Measurements from ENCODE around the gene ADNP.
A peak's percentile ranks its signal among the peaks of the same experiment; 100 is the strongest.

Gene ADNP

DNA sequence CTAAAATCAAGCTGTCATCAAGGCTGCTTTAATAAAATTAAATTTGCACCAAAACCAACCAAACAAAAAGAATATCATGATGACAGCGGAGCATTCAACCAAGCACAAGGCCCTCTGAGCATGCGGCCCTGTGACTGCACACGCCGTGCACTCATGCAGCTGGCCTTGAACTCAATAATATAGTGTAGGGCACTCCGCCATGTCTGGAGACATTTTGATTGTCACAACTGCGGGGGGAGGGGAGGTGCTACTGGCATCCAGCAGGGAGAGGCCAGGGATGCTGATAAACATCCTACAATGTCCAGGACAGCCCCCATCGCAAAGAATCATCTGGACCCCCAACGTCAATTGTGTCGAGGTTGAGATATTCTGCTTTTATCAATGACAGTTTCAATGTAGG, 37.1 kb upstream of the ADNP start:
- no peak overlapping the region for H3K4me3 ChIP-seq (ENCODE audit: insufficient read depth in 1 of 2, low read depth in 1 of 2, low read length in 2 of 2)
- H3K9me3 ChIP-seq (ENCODE audit: control insufficient read depth, low read length) = no peaks in the 10 kb centered on the region
- H3K4me2 ChIP-seq (ENCODE audit: low read length, poor library complexity, severe bottlenecking) = no peak overlapping the region
- no peak overlapping the region for H3K4ac ChIP-seq (ENCODE audit: low read depth in 1 of 2, low read length in 2 of 2)
- H4K8ac ChIP-seq (ENCODE audit: low read length) = no peak overlapping the region
- no peak overlapping the region for H3K23ac ChIP-seq (ENCODE audit: low read length in 2 of 2)
- H2AFZ ChIP-seq (ENCODE audit: low read depth, low read length) = no peak overlapping the region
- H2AK5ac ChIP-seq (ENCODE audit: low read length, severe bottlenecking) = no peak overlapping the region
- no peak overlapping the region for H3K27ac ChIP-seq (ENCODE audit: low read length, poor library complexity, severe bottlenecking)
- peaks cover 11% of the 10 kb centered on the region for H3K4me1 ChIP-seq (ENCODE audit: control insufficient read depth, insufficient read depth, low read depth, low read length)
- no peak overlapping the region for H3K18ac ChIP-seq (ENCODE audit: low read depth in 1 of 2, low read length in 2 of 2)
- no peak overlapping the region for H3K14ac ChIP-seq (ENCODE audit: low read length in 2 of 2)
- WGBS = 80% methylated on average over 9 of the region's 9 CpGs
- H2BK12ac ChIP-seq (ENCODE audit: low read length in 2 of 2) = no peak overlapping the region
- H2BK5ac ChIP-seq (ENCODE audit: low read depth, low read length, poor library complexity, severe bottlenecking) = no peak overlapping the region
- no peak overlapping the region for H2BK120ac ChIP-seq (ENCODE audit: low read depth, low read length)
- H3K27me3 ChIP-seq (ENCODE audit: control insufficient read depth in 1 of 2, insufficient read depth in 1 of 2, low read length in 2 of 2) = peaks cover 0 to 16% of the 10 kb centered on the region in 2 experiments
- H3K36me3 ChIP-seq (ENCODE audit: control insufficient read depth in 1 of 2, insufficient read depth in 2 of 2, low read depth in 1 of 2, low read length in 2 of 2) = no peaks in the 10 kb centered on the region
- no peaks in the 10 kb centered on the region for H3K79me1 ChIP-seq (replicated peaks; ENCODE audit: low read length, poor library complexity, severe bottlenecking)
- H3K9ac ChIP-seq (ENCODE audit: low read length) = no peak overlapping the region
- H4K91ac ChIP-seq (ENCODE audit: low read length) = no peak overlapping the region
- DNase-seq = no peak
- H2BK15ac ChIP-seq (ENCODE audit: low read depth, poor library complexity, severe bottlenecking) = no peak overlapping the region

DNA sequence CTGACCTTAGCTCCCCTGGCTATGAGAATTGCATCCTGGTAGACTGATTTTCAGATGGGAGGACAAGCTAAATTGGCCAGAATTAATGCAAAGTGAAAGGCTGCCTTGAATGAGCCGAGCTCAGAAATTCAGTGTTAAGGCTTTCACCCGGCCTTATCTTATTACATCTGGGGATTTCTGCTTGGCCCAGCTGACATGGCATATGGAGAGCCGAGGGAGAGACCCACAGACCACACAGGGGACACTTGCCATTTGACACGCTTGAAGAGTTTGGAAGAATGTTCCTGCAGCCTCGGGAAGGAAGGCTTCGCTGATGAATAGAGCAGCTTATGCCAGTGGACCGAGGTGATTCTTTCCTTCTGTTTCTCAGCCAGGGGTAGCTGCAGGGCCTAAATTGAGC, 36.3 kb upstream of the ADNP start:
- Histone ChIP-seq H4K91ac (ENCODE audit: low read length) (no peak overlapping the region), H4K8ac (ENCODE audit: low read length) (no peak overlapping the region), H2BK120ac (ENCODE audit: low read depth, low read length) (no peak overlapping the region), H2AFZ (ENCODE audit: low read depth, low read length) (no peak overlapping the region), H3K4ac (ENCODE audit: low read depth in 1 of 2, low read length in 2 of 2) (no peak overlapping the region), H3K23ac (ENCODE audit: low read length in 2 of 2) (no peak overlapping the region), H2AK5ac (ENCODE audit: low read length, severe bottlenecking) (no peak overlapping the region), H3K14ac (ENCODE audit: low read length in 2 of 2) (no peak overlapping the region), H3K4me1 (ENCODE audit: control insufficient read depth, insufficient read depth, low read depth, low read length) (peaks cover 11% of the 10 kb centered on the region), H3K36me3 (ENCODE audit: control insufficient read depth in 1 of 2, insufficient read depth in 2 of 2, low read depth in 1 of 2, low read length in 2 of 2) (peaks cover 0 to 3% of the 10 kb centered on the region in 2 experiments), H3K4me3 (ENCODE audit: insufficient read depth in 1 of 2, low read depth in 1 of 2, low read length in 2 of 2) (no peak overlapping the region), H3K9ac (ENCODE audit: low read length) (no peak overlapping the region), H3K9me3 (ENCODE audit: control insufficient read depth, low read length) (no peaks in the 10 kb centered on the region), H3K4me2 (ENCODE audit: low read length, poor library complexity, severe bottlenecking) (peak overlapping the region; percentile 7), H3K27ac (ENCODE audit: low read length, poor library complexity, severe bottlenecking) (peak overlapping the region; percentile 29), H3K18ac (ENCODE audit: low read depth in 1 of 2, low read length in 2 of 2) (no peak overlapping the region), H2BK12ac (ENCODE audit: low read length in 2 of 2) (no peak overlapping the region), H2BK5ac (ENCODE audit: low read depth, low read length, poor library complexity, severe bottlenecking) (no peak overlapping the region), H3K79me1 (replicated peaks; ENCODE audit: low read length, poor library complexity, severe bottlenecking) (no peaks in the 10 kb centered on the region), H2BK15ac (ENCODE audit: low read depth, poor library complexity, severe bottlenecking) (no peak overlapping the region), H3K27me3 (ENCODE audit: control insufficient read depth in 1 of 2, insufficient read depth in 1 of 2, low read length in 2 of 2) (peaks cover 0 to 16% of the 10 kb centered on the region in 2 experiments)
- WGBS = 42% methylated on average over 7 of the region's 7 CpGs
- DNase-seq = no peak

DNA sequence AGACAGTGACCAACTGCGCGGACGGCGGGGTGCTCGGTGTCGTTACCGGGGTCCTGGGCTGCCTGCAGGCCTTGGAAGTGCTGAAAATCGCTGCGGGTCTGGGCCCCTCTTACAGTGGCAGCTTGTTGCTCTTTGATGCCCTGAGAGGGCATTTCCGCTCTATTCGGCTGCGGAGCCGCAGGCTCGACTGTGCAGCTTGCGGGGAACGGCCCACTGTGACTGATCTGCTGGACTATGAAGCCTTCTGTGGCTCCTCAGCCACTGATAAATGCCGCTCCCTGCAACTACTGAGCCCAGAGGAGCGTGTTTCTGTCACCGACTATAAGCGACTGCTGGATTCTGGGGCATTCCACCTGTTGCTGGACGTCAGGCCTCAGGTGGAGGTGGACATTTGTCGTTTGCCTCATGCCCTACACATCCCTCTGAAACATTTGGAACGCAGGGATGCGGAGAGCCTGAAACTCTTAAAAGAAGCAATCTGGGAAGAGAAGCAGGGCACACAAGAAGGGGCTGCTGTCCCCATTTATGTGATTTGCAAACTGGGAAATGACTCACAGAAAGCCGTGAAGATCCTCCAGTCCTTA, 28.4 kb upstream of the ADNP start:
- Histone ChIP-seq H2AK5ac (ENCODE audit: low read length, severe bottlenecking) (no peak overlapping the region), H4K8ac (ENCODE audit: low read length) (no peak overlapping the region), H3K27ac (ENCODE audit: low read length, poor library complexity, severe bottlenecking) (no peak overlapping the region), H3K4me3 (ENCODE audit: insufficient read depth in 1 of 2, low read depth in 1 of 2, low read length in 2 of 2) (peak overlapping the region; percentile 95 to 97), H3K9me3 (ENCODE audit: control insufficient read depth, low read length) (peaks cover 6% of the 10 kb centered on the region), H2BK120ac (ENCODE audit: low read depth, low read length) (no peak overlapping the region), H2BK5ac (ENCODE audit: low read depth, low read length, poor library complexity, severe bottlenecking) (no peak overlapping the region), H3K27me3 (ENCODE audit: control insufficient read depth in 1 of 2, insufficient read depth in 1 of 2, low read length in 2 of 2) (no peaks in the 10 kb centered on the region), H2AFZ (ENCODE audit: low read depth, low read length) (no peak overlapping the region), H4K91ac (ENCODE audit: low read length) (no peak overlapping the region), H3K23ac (ENCODE audit: low read length in 2 of 2) (no peak overlapping the region), H3K36me3 (ENCODE audit: control insufficient read depth in 1 of 2, insufficient read depth in 2 of 2, low read depth in 1 of 2, low read length in 2 of 2) (peaks cover 0 to 34% of the 10 kb centered on the region in 2 experiments), H2BK12ac (ENCODE audit: low read length in 2 of 2) (no peak overlapping the region), H3K4ac (ENCODE audit: low read depth in 1 of 2, low read length in 2 of 2) (no peak overlapping the region), H3K4me1 (ENCODE audit: control insufficient read depth, insufficient read depth, low read depth, low read length) (peaks cover 17% of the 10 kb centered on the region), H2BK15ac (ENCODE audit: low read depth, poor library complexity, severe bottlenecking) (no peak overlapping the region), H3K4me2 (ENCODE audit: low read length, poor library complexity, severe bottlenecking) (peak overlapping the region; percentile 98), H3K9ac (ENCODE audit: low read length) (peak overlapping the region; percentile 97), H3K14ac (ENCODE audit: low read length in 2 of 2) (no peak overlapping the region), H3K18ac (ENCODE audit: low read depth in 1 of 2, low read length in 2 of 2) (no peak overlapping the region), H3K79me1 (replicated peaks; ENCODE audit: low read length, poor library complexity, severe bottlenecking) (peaks cover 21% of the 10 kb centered on the region)
- DNase-seq = no peak
- WGBS = 84% methylated on average over 25 of the region's 25 CpGs

DNA sequence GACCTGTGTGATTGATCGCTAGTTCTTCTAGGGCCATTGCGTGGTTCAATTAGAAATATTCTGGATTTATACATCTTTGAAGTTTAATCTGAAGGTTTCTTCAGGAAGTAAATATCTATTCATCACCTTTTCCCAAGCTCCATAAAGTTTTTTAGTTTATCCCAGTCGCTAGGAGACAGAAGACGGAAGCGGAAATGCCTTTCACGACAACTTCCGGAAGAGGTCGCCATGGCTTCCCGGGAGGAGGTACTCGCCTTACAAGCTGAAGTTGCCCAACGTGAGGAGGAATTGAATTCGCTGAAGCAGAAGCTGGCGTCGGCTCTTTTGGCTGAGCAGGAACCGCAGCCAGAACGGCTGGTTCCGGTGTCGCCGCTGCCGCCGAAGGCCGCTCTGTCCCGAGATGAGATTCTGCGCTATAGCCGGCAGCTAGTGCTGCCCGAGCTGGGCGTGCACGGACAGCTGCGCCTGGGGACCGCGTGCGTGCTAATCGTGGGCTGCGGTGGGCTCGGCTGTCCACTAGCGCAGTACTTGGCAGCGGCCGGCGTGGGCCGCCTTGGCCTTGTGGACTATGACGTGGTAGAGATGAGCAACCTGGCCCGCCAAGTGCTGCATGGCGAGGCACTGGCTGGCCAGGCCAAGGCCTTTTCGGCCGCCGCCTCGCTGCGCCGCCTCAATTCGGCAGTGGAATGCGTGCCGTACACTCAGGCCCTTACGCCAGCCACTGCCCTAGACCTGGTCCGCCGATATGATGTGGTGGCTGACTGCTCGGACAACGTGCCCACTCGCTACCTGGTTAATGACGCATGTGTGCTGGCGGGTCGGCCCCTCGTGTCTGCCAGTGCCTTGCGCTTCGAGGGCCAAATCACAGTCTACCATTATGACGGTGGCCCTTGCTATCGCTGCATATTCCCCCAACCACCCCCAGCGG, 27.6 kb upstream of the ADNP start, which contains the start of gene MOCS3:
MOCS3 (plus strand) TSS at position 204 of the 928 bp plus-strand sequence; CDS start at position 229, 25 bp downstream.
- Histone ChIP-seq H3K9me3 (ENCODE audit: control insufficient read depth, low read length) (peaks cover 6% of the 10 kb centered on the region), H3K4me2 (ENCODE audit: low read length, poor library complexity, severe bottlenecking) (peak within 1 kb of the TSS; percentile 98), H3K27ac (ENCODE audit: low read length, poor library complexity, severe bottlenecking) (peak within 1 kb of the TSS; percentile 70), H3K27me3 (ENCODE audit: control insufficient read depth in 1 of 2, insufficient read depth in 1 of 2, low read length in 2 of 2) (no peaks in the 10 kb centered on the region), H3K4me3 (ENCODE audit: insufficient read depth in 1 of 2, low read depth in 1 of 2, low read length in 2 of 2) (peak within 1 kb of the TSS; percentile 95 to 97), H3K4ac (ENCODE audit: low read depth in 1 of 2, low read length in 2 of 2) (peak within 1 kb of the TSS; percentile 89 to 96), H4K91ac (ENCODE audit: low read length) (peak within 1 kb of the TSS; percentile 73), H2BK12ac (ENCODE audit: low read length in 2 of 2) (no peak within 1 kb of the TSS), H2BK15ac (ENCODE audit: low read depth, poor library complexity, severe bottlenecking) (peak within 1 kb of the TSS; percentile 64), H3K23ac (ENCODE audit: low read length in 2 of 2) (peak within 1 kb of the TSS; percentile 85 to 99), H2AK5ac (ENCODE audit: low read length, severe bottlenecking) (no peak within 1 kb of the TSS), H3K36me3 (ENCODE audit: control insufficient read depth in 1 of 2, insufficient read depth in 2 of 2, low read depth in 1 of 2, low read length in 2 of 2) (peaks cover 0 to 42% of the 10 kb centered on the region in 2 experiments), H3K9ac (ENCODE audit: low read length) (peak within 1 kb of the TSS; percentile 97), H2BK5ac (ENCODE audit: low read depth, low read length, poor library complexity, severe bottlenecking) (peak within 1 kb of the TSS; percentile 53), H4K8ac (ENCODE audit: low read length) (peak within 1 kb of the TSS; percentile 96), H3K18ac (ENCODE audit: low read depth in 1 of 2, low read length in 2 of 2) (peak within 1 kb of the TSS; percentile 67 to 92), H3K79me1 (replicated peaks; ENCODE audit: low read length, poor library complexity, severe bottlenecking) (peaks cover 21% of the 10 kb centered on the region), H3K14ac (ENCODE audit: low read length in 2 of 2) (peak within 1 kb of the TSS in 1 of 2 experiments; percentile 83), H3K4me1 (ENCODE audit: control insufficient read depth, insufficient read depth, low read depth, low read length) (peaks cover 17% of the 10 kb centered on the region), H2AFZ (ENCODE audit: low read depth, low read length) (peak within 1 kb of the TSS; percentile 83), H2BK120ac (ENCODE audit: low read depth, low read length) (no peak within 1 kb of the TSS)
- WGBS = 10% methylated on average over 63 of the region's 67 CpGs
- DNase-seq = peak; percentile 97

All from mesenchymal stem cell (in vitro differentiated cells and primary cell).